Measurements from ENCODE around the gene PRKCB.

PRKCB gene

GRCh38 chr16:23969468-23970297 lies 133.9 kb downstream of the PRKCB start:
- no peak for DNase-seq

GRCh38 chr16:23974223-23974622 lies 138.4 kb downstream of the PRKCB start:
- no peak for DNase-seq

- DNase-seq = no peak
These were observed 139.5 kb downstream of the PRKCB start for GRCh38 chr16:23975293-23975692.

- no peak for DNase-seq
These were observed 140.3 kb downstream of the PRKCB start for GRCh38 chr16:23976091-23976490.

- no peak for DNase-seq
These were observed 140.7 kb downstream of the PRKCB start for GRCh38 chr16:23976524-23976923.

GRCh38 chr16:23979441-23979840 lies 143.7 kb downstream of the PRKCB start:
- DNase-seq = no peak

- DNase-seq = no peak
These were observed 144.2 kb downstream of the PRKCB start for GRCh38 chr16:23979982-23980381.

GRCh38 chr16:23981429-23982399 lies 145.9 kb downstream of the PRKCB start:
- no peak for DNase-seq

GRCh38 chr16:23986455-23986854 lies 150.7 kb downstream of the PRKCB start:
- no peak for DNase-seq

GRCh38 chr16:23987443-23987842 lies 151.7 kb downstream of the PRKCB start:
- DNase-seq = no peak

GRCh38 chr16:23990507-23990906 lies 154.7 kb downstream of the PRKCB start:
- DNase-seq = no peak

GRCh38 chr16:23991066-23991465 lies 155.3 kb downstream of the PRKCB start:
- DNase-seq = no peak

GRCh38 chr16:23994615-23995014 lies 158.8 kb downstream of the PRKCB start:
- no peak for DNase-seq

- DNase-seq = no peak
These were observed 160.6 kb downstream of the PRKCB start for GRCh38 chr16:23996258-23996955.

- no peak for DNase-seq
These were observed 163.0 kb downstream of the PRKCB start for GRCh38 chr16:23998771-23999170.

GRCh38 chr16:23999663-24000062 lies 163.9 kb downstream of the PRKCB start:
- DNase-seq = no peak

GRCh38 chr16:24001710-24002109 lies 165.9 kb downstream of the PRKCB start:
- no peak for DNase-seq

GRCh38 chr16:24002619-24003018 lies 166.8 kb downstream of the PRKCB start:
- no peak for DNase-seq

- DNase-seq = no peak
These were observed 169.8 kb downstream of the PRKCB start for GRCh38 chr16:24005577-24005976.

GRCh38 chr16:24007391-24007790 lies 171.6 kb downstream of the PRKCB start:
- peak; percentile 48 for DNase-seq

- no peak for DNase-seq
These were observed 172.2 kb downstream of the PRKCB start for GRCh38 chr16:24007934-24008333.

- no peak for DNase-seq
These were observed 173.3 kb downstream of the PRKCB start for GRCh38 chr16:24009098-24009497.

- no peak for DNase-seq
These were observed 174.2 kb downstream of the PRKCB start for GRCh38 chr16:24009955-24010354.
